ENCODE data around the gene SKI.

SKI gene

GRCh38 chr1:2358072-2358471 is 130.0 kb downstream of the SKI start:
- DNase-seq, result no peak

- DNase-seq, result no peak
These were observed 130.8 kb downstream of the SKI start for GRCh38 chr1:2358651-2359640.
